SK-N-MC (cell line): ENCODE data around the gene MGMT.

Experiments used
- EZH2 ChIP-seq: fragments of 200-600 bp; sonication (generic); IDR thresholded peaks from one replicate; pipeline ENCODE4 v1.6.1; 2017; ENCODE audit warnings: antibody characterized with exemption
- POLR2AphosphoS5 ChIP-seq: IDR thresholded peaks from 2 replicates; pipeline ENCODE4 v1.6.1; 2012; ENCODE audit warnings: mild to moderate bottlenecking, low read depth, low read length, borderline replicate concordance

- no peak for TF ChIP-seq POLR2AphosphoS5
- TF ChIP-seq EZH2 = no peak
Observed at GRCh38 chr10:129501652-129502436, 34.8 kb downstream of the MGMT start.
